Activated T-cell treated with anti-CD3 and anti-CD28 coated beads, Interleukin-2, amount 50 U/mL, for 24 hours (primary cell): ENCODE results near the gene KRT36.

ENCODE experiments used
- DNase-seq: peaks from one replicate; pipeline ENCODE4 v3.0.0-alpha.2; 2020
- H3K27ac Mint-ChIP-seq: 2 replicates; pipeline ENCODE4 v1.8.0; 2020; ENCODE audit warnings: mild to moderate bottlenecking, mixed read lengths
- H3K27me3 Mint-ChIP-seq: 2 replicates; pipeline ENCODE4 v1.8.0; 2020; ENCODE audit warnings: mixed read lengths
- H3K36me3 Mint-ChIP-seq: 2 replicates; pipeline ENCODE4 v1.8.0; 2020; ENCODE audit warnings: low read depth, mixed read lengths
- H3K4me1 Mint-ChIP-seq: 2 replicates; pipeline ENCODE4 v1.8.0; 2020; ENCODE audit warnings: low read depth, mixed read lengths
- H3K4me3 Mint-ChIP-seq: 2 replicates; pipeline ENCODE4 v1.8.0; 2020; ENCODE audit warnings: mild to moderate bottlenecking, moderate library complexity, mixed read lengths
- H3K9me3 Mint-ChIP-seq: 2 replicates; pipeline ENCODE4 v1.8.0; 2020; ENCODE audit warnings: mixed read lengths

KRT36 gene

DNA sequence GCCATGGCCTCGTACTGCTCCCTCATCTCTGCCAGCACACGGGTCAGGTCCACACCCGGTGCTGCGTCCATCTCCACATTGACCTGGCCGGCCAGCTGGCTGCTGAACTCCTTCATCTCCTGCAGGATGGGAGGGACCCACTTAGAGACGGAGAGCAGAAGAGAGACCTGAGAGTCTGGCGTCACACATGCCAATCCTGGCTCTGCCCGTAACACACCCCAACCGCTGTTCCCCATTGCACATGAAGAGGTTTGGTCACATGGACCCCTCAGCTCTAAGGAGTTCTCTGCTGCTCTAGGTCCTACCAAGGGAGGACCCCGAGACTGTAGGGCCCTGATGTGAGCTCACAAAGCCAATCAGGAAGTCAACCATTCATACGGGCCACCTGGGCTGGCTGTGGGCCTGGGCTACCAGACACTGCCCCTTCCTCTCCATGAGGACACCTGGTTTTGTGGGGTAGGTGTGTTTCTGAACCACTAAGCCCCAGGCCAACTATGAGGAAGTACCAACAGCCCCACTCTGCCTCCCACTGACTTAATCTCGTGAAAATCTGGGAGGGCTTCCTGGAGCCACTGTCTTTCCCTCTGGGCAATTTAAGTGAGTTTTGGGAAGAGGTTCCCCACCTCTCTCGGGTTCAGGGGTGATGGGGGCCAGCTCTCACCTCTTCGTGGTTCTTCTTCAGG lies 26.6 kb upstream of the KRT36 start:
- H3K36me3 Mint-ChIP-seq, result no peaks in the 10 kb centered on the region
- no peaks in the 10 kb centered on the region for H3K4me1 Mint-ChIP-seq
- DNase-seq, result no peak
- no peak overlapping the region for H3K4me3 Mint-ChIP-seq
- H3K27me3 Mint-ChIP-seq, result no peaks in the 10 kb centered on the region
- H3K27ac Mint-ChIP-seq, result no peak overlapping the region
- no peaks in the 10 kb centered on the region for H3K9me3 Mint-ChIP-seq

DNA sequence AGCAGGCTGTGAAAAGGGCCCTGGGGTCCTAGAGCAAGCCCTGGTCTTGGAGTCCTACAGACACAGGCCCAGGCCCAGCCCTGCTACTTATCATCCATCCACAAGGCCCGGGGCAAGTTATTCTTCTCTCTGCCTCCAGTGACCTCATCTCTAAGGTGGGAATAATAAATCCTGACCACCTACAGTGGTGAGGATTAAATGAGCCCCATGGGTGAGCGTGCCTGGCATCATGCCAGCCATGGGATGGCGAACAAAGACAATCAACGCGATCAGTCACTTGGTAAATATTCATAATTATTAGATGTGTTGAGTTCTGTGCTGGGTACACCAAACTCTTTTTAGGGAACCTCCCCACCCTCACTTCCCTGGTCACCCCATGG lies 23.4 kb upstream of the KRT36 start:
- no peaks in the 10 kb centered on the region for H3K27me3 Mint-ChIP-seq
- H3K9me3 Mint-ChIP-seq, result no peaks in the 10 kb centered on the region
- H3K36me3 Mint-ChIP-seq, result no peaks in the 10 kb centered on the region
- no peak overlapping the region for H3K27ac Mint-ChIP-seq
- no peaks in the 10 kb centered on the region for H3K4me1 Mint-ChIP-seq
- no peak for DNase-seq
- H3K4me3 Mint-ChIP-seq, result no peak overlapping the region

DNA sequence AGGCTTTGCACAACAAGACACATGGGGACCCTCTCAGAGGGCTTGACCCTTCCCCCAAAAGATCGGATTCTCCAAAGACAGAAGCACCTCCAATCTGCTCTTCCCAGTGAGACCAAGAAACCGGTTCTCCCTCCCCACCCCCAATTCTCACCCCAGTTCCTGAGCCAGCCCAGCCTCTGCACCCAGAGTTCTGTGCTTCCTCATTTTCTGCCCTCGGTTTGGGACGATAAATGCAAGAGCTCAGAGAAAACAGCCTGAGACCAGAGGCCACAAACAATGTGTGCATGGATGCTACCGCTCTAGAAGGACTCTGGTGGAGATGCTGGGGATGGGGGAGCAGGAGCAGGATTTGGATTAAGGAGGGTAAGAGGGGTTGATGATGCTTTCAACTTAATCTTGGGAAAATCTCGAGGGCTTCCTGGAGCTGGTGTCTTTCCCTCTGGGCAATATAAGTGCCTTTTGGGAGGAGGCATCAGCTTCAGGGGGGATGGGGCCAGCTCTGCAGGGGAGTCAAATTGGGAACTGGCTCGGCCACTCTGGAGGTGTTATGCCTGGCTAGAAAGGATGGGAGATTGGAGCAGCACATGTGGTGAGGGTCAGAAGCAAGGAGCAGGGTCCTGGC lies 22.9 kb upstream of the KRT36 start:
- Mint-ChIP-seq H3K4me3 (no peak overlapping the region), H3K9me3 (no peaks in the 10 kb centered on the region), H3K4me1 (no peaks in the 10 kb centered on the region), H3K27ac (no peak overlapping the region), H3K27me3 (no peaks in the 10 kb centered on the region), H3K36me3 (no peaks in the 10 kb centered on the region)
- no peak for DNase-seq

DNA sequence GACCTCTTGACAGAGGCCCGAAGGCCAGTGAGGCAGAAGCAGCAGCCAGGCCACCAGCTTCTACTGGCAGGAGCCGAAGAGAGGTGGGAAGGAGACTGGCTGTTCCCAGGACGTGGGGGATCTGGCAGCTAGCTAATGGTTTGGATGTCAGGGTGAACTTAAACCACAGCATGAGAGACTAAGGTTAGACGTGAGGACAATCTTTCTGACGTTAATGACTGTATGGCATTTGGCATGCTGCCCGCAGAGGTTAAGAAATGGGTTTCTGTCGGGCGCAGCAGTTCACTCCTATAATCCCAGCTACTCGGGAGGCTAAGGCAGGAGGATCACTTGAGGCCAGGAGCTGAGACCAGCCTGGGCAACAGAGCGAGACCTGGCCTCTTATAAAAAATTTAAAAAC lies 22.0 kb upstream of the KRT36 start:
- no peaks in the 10 kb centered on the region for H3K27me3 Mint-ChIP-seq
- H3K9me3 Mint-ChIP-seq, result no peaks in the 10 kb centered on the region
- H3K4me3 Mint-ChIP-seq, result no peak overlapping the region
- no peaks in the 10 kb centered on the region for H3K4me1 Mint-ChIP-seq
- no peak for DNase-seq
- H3K27ac Mint-ChIP-seq, result no peak overlapping the region
- no peaks in the 10 kb centered on the region for H3K36me3 Mint-ChIP-seq

DNA sequence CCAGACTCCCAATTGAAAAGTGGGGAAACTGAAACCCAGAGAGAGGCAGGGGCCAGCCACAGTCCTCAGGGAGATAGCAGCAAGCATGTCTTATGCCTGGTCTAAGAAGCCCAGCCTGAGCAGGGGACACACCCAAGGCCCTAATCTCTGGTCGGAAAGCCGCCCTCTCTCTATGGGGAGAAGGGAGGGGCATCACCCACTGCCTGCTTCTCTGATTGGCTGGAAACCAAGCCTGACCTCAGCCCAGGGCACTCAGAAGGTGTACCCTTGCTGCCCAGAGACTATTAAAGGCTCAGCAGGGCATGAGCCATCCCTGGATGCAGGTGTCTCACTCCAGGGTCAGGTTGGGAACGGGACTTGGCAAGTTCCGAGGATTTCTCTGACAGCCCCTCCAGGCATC lies 21.4 kb upstream of the KRT36 start:
- Mint-ChIP-seq H3K27me3 (no peaks in the 10 kb centered on the region), H3K36me3 (no peaks in the 10 kb centered on the region), H3K27ac (no peak overlapping the region), H3K4me3 (no peak overlapping the region), H3K4me1 (no peaks in the 10 kb centered on the region), H3K9me3 (no peaks in the 10 kb centered on the region)
- DNase-seq, result no peak

DNA sequence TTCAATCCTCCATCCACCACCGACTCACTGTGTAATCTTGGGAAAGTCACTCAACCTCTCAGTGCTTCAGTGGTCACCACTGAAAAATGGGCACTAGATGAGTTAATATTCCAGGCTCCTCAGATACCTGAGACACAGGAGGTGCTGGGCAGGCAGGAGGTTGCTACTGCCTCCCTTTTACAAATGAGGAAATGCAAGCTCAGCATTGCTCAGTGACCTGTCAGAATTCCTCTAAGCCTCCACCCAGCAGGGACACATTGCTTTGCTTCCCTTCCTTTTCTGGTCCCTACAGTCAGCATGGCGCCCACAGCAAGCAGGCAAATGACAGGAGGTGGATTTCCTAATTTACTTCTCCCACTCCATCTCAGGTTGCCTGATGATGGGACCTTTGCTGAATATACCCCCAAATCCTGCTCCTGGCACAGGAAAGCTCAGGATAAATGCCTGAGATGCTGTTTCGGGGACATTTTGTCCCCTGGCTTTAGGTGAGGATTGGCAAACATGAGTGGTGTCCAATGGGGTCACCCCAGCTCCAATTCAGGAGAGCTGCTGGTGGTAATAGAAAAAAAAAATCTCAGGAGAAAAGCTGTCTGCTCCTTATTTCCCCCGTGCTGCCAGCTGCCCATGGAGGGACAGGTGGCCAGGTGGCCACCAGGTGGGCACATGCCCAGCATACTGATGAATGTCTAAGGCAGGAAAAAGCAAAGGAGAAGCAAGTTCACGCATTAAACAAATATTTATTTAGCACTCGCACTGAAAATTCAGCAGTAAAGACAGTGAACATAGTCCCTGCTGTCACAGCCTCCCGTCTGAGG lies 20.7 kb upstream of the KRT36 start:
- no peak overlapping the region for H3K4me3 Mint-ChIP-seq
- no peaks in the 10 kb centered on the region for H3K9me3 Mint-ChIP-seq
- H3K27ac Mint-ChIP-seq, result no peak overlapping the region
- H3K4me1 Mint-ChIP-seq, result no peaks in the 10 kb centered on the region
- no peaks in the 10 kb centered on the region for H3K27me3 Mint-ChIP-seq
- no peak for DNase-seq
- no peaks in the 10 kb centered on the region for H3K36me3 Mint-ChIP-seq

DNA sequence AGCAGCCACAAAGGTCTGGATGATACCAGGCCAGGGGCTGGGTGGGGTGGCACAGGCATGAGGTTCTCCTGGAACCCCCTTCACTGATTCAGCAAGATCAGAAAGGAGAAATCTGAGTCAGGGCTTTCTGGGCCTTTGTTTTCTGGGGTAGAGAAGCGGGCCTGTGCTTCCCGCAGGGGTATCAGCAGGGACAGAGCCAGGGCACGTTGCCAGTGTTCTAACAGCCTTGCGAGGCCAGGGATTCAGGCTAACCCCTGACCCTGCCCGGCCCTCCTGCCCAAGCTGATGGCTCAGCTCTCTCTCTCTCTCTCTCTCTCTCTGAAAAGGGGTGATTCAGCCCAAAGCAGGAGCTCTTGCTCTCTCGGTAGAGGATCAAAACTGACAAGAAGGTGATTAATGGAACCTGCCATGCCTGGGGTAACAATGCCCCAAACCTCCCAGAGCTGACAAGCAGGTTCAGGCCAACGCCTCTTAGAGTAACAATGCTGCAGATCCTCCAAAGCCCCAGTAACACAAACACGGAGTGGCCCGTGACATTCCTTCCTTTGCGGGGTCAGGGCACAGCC lies 17.7 kb upstream of the KRT36 start:
- H3K4me3 Mint-ChIP-seq, result no peak overlapping the region
- H3K9me3 Mint-ChIP-seq, result no peaks in the 10 kb centered on the region
- no peaks in the 10 kb centered on the region for H3K36me3 Mint-ChIP-seq
- DNase-seq, result no peak
- H3K27me3 Mint-ChIP-seq, result no peaks in the 10 kb centered on the region
- no peak overlapping the region for H3K27ac Mint-ChIP-seq
- H3K4me1 Mint-ChIP-seq, result no peaks in the 10 kb centered on the region

DNA sequence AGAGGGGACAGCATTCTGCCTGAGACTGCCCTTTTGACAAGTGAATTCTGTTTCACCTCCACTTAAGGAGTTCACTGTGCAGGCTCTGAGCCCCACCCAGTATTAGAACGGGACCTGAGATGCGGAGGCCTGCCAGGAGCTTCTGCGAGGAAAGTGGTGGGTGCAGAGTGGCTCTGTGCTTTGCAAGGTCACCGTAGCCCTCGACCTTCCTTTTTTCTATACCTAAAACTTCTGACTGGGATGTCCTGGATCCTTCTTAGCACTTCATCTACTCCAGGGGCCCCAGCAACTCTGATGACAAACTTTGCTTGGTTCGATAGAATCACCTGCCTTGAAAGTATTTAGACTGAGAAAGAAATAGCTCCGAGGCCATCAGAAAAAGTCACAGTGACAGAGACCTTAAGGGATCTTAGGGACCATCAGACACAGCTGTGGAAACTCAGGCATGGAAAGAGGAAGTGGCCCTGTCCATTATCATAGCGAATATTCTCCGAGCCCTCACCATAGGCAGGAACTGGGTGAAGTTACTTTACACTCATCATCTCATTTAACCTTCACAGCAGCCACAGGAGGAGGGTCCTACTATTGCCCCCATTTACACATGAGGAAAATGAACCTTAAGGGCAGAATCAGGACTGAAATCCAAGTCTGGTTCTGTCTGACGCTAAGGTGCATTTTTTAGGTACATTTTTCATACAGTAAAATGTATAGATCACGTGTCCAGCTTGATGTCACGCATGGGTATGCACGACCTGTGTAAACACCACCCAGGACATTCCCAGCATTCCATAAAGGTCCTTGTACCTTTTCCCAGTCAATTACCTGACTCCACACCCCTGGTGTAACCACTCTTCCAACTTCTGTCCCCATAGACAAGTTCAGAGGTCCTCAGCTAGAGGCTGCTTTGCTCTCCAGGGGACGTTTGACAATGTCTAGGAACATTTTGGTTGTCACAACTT lies 16.4 kb upstream of the KRT36 start:
- Mint-ChIP-seq H3K36me3 (no peaks in the 10 kb centered on the region), H3K9me3 (no peaks in the 10 kb centered on the region), H3K27ac (no peak overlapping the region), H3K27me3 (no peaks in the 10 kb centered on the region), H3K4me3 (no peak overlapping the region), H3K4me1 (no peaks in the 10 kb centered on the region)
- no peak for DNase-seq

DNA sequence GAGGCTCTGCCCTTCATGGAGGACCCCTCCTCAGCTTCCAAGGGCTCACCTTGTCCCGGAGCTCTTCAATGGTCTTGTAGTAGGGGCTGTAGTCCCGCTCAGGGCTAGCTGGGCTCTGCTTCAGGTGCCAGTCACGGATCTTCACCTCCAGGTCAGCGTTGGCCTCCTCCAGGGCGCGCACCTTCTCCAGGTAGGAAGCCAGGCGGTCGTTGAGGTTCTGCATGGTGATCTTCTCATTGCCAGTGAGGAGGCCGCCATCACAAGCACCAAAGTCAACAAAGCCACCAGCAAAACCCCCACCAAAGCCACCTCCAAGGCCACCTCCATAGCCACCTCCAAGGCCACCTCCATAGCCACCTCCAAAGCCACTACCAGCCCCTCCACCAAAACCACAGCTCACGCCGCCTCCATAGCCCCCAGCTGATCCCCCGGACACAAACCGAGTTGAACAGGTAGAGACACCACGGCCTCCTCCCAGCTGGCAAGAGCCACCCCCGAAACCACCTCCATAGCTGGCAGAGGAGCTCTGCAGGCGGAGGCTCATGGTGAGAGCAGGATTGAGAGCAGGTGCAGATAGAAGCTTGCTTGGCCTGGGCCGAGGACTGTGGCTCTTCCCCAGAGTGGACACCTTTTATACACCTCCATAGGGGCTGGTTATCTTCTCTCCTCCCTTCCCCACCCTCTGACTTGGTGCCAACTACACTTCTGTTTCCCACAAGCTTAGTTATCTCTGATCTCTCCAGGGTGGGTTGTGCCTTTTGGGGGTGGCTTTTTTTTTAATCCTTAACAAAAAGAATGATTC lies 15.5 kb upstream of the KRT36 start, which contains the start of gene KRT13:
Gene KRT13 (minus strand): TSS at position 606 of the 802 bp plus-strand sequence. CDS start 62 bp downstream, at position 544.
- Mint-ChIP-seq H3K4me1 (no peaks in the 10 kb centered on the region), H3K27ac (no peak within 1 kb of the TSS), H3K36me3 (no peaks in the 10 kb centered on the region), H3K27me3 (no peaks in the 10 kb centered on the region), H3K9me3 (no peaks in the 10 kb centered on the region), H3K4me3 (no peak within 1 kb of the TSS)
- no peak for DNase-seq

DNA sequence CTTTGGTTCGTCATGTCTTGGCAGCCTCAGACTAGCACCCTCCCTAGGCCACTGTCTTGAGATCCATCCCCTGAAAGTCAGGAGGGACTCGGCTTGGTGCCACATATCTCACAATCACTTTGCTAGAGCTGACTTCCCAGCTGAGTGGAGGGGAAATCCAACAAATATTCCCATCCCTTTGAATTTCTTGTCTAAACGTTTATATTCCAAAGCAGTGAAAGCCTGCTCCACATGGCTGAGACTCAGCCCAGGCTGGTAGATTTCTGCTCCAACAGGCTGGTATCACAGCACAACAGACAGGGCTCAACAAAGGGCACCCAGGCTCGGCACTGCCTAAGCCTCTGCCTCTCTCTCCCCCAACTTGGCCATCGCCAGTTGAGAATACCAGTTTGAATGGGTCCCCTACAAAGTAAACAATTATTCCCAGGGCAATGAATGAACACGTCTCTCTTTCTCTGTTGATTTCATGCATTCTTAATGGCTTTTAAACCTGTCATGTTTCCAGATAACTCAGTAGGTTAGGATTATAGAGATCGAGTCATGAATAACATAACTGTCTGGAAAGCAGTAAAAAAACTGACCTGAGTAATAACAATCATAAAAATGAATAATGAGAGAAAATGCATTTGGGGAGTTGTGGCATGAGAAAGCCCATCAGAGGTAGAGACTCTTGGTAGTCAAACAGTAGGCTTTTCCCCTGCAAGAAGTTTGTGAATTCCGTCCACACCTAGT lies 14.7 kb upstream of the KRT36 start:
- Mint-ChIP-seq H3K4me3 (no peak overlapping the region), H3K4me1 (no peaks in the 10 kb centered on the region), H3K27ac (no peak overlapping the region), H3K36me3 (no peaks in the 10 kb centered on the region), H3K9me3 (no peaks in the 10 kb centered on the region), H3K27me3 (no peaks in the 10 kb centered on the region)
- no peak for DNase-seq

DNA sequence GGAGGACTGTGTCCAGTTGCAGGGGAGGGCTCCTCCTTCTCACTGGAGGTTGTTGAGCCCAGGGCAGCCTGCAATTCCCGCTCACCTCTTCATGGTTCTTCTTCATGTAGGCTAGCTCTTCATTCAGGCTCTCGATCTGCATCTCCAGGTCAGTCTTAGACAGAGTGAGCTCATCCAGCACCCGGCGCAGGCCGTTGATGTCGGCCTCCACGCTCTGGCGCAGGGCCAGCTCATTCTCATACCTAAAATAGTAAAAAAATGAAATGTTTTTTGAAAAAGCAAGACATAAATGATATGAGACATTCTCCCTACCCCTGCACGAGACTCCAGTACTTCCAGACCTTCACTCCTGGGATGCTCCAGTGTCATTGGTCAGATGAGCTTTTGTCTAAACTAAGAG lies 13.5 kb upstream of the KRT36 start:
- Mint-ChIP-seq H3K27me3 (no peaks in the 10 kb centered on the region), H3K4me3 (no peak overlapping the region), H3K36me3 (no peaks in the 10 kb centered on the region), H3K4me1 (no peaks in the 10 kb centered on the region), H3K9me3 (no peaks in the 10 kb centered on the region), H3K27ac (no peak overlapping the region)
- DNase-seq, result no peak

DNA sequence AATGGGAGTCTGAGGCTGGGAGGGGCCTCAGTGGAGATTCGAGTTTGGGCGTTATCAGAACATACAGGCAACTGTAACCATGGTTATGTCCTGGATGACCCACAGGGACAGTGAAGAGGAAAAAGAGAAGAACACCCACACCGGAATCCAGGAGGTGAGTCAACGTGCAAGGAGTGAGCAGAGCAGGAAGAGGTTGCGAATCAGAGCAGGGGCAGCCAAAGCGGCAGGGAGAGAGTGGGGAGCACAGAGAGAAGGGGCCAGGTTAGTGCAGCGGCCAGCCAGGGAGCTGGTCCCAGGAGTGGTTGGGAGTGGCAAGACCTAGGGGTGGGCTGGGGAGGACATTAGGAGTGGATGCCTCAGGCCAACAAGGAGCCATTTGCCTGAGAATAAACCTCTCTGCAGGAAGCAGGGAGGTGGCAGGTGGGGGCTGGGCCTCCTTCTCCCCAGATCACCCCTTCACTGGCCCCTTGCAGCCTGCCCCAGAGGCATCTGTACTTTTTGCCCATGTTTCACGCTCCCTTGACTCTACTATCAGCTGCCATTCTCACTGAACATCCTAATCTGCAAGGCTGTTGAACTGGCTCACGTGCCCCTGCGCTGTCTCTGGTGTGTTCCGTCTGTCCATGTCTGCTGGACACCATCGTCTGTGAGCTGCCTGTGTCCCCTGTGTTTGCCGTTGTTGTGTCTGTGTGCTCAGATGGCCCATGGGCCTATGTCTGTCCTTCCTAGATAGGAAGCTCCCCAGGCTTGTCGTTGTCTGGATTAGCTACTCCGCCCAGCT lies 10.6 kb upstream of the KRT36 start:
- Mint-ChIP-seq H3K9me3 (no peaks in the 10 kb centered on the region), H3K27ac (no peak overlapping the region), H3K4me3 (no peak overlapping the region), H3K4me1 (peaks cover 6% of the 10 kb centered on the region), H3K27me3 (no peaks in the 10 kb centered on the region), H3K36me3 (no peaks in the 10 kb centered on the region)
- no peak for DNase-seq
